Peyer's patch (tissue), 4 donors: ENCODE data around the gene ITFG2. TPM values are rescaled to one million over a fixed set of nuclear protein-coding genes. Genes with fewer than 3 reads are reported as not detected.
A peak's percentile ranks its signal among the peaks of the same experiment; 100 is the strongest.

Experiments
- DNase-seq, 3 donors: peaks; one replicate each; pipeline ENCODE4 v3.0.0-alpha.2; 2017 to 2019
- H3K27ac ChIP-seq, 4 donors: fragments of 200-600 bp; sonication (generic); one replicate each; pipeline ENCODE4 v1.5.1; 2016 to 2019
- H3K27me3 ChIP-seq, 2 donors: fragments of 200-600 bp; sonication (generic); one replicate each; pipeline ENCODE4 v1.5.1; 2019
- H3K36me3 ChIP-seq, 3 donors: fragments of 200-600 bp; sonication (generic); one replicate each; pipeline ENCODE4 v1.5.1; 2016 to 2019
- H3K4me1 ChIP-seq, 4 donors: fragments of 200-600 bp; sonication (generic); one replicate each; pipeline ENCODE4 v1.5.1; 2016 to 2019
- H3K4me3 ChIP-seq, 4 donors: fragments of 200-600 bp; sonication (generic); 1 replicate in 3 of 4; 2 replicates in 1 of 4; pipeline ENCODE4 v1.5.1; 2016 to 2019; ENCODE audit warnings: mild to moderate bottlenecking in 1 of 4
- H3K9me3 ChIP-seq, 4 donors: fragments of 200-600 bp; sonication (generic); one replicate each; pipeline ENCODE4 v1.5.1; 2016 to 2019; ENCODE audit warnings: mild to moderate bottlenecking in 1 of 4
- CTCF ChIP-seq, 6 experiments: fragments of 450-650 bp in 4 of 6; fragments of 200-600 bp in 2 of 6; sonication (generic) in 1 of 6; IDR thresholded peaks; one replicate each; pipeline ENCODE4 v1.5.1; 2017 to 2019; ENCODE audit warnings: antibody characterized with exemption in 6 of 6, mild to moderate bottlenecking in 3 of 6, moderate library complexity in 1 of 6
- POLR2A ChIP-seq, 2 donors: fragments of 450-650 bp; IDR thresholded peaks; one replicate each; pipeline ENCODE4 v1.5.1; 2017; ENCODE audit warnings: antibody characterized with exemption in 2 of 2, mild to moderate bottlenecking in 2 of 2, moderate library complexity in 2 of 2
- total RNA-seq, 4 donors: library from RNA; depleted of rRNA; stranded (reverse); fragments of >200 nt; gene quantifications; one replicate each; pipeline ENCODE4 v1.1.0, GENCODE V29; 2016

ITFG2 gene
- total RNA-seq, 4 donors from 2014 or later = 50.8 to 119 (median 102) TPM

GRCh38 chr12:2855546-2855945, 43.1 kb downstream of the ITFG2 start:
- Histone ChIP-seq H3K4me3 (no peak overlapping the region), H3K4me1 (peaks cover 0 to 23% (median 0%) of the 10 kb centered on the region in 4 donors), H3K27ac (peak overlapping the region in 3 of 4 donors; percentile 16 to 85 (median 76)), H3K9me3 (no peaks in the 10 kb centered on the region), H3K27me3 (no peaks in the 10 kb centered on the region), H3K36me3 (no peaks in the 10 kb centered on the region)
- no peak for DNase-seq
- TF ChIP-seq POLR2A (IDR thresholded peaks at IDR 0.05) = no peak
- no peak for TF ChIP-seq CTCF (IDR thresholded peaks at IDR 0.05)

GRCh38 chr12:2856051-2856450, 43.6 kb downstream of the ITFG2 start:
- no peak for DNase-seq
- H3K36me3 ChIP-seq = no peaks in the 10 kb centered on the region

GRCh38 chr12:2857021-2857431, 44.6 kb downstream of the ITFG2 start, which contains the start of gene TEX52:
TSS of gene TEX52 (minus strand) at chr12:2857039. CDS start at chr12:2857026, 13 bp downstream.
- Histone ChIP-seq H3K27ac (no peak within 1 kb of the TSS), H3K36me3 (no peaks in the 10 kb centered on the region), H3K4me1 (peaks cover 0 to 23% (median 0%) of the 10 kb centered on the region in 4 donors), H3K27me3 (no peaks in the 10 kb centered on the region), H3K4me3 (no peak within 1 kb of the TSS), H3K9me3 (no peaks in the 10 kb centered on the region)
- TF ChIP-seq CTCF (IDR thresholded peaks at IDR 0.05) (no peak), POLR2A (IDR thresholded peaks at IDR 0.05) (no peak)
- DNase-seq = no peak

More at GRCh38 chr12:2856051-2856450, 43.6 kb downstream of the ITFG2 start:
- TF ChIP-seq POLR2A (IDR thresholded peaks at IDR 0.05) (no peak), CTCF (IDR thresholded peaks at IDR 0.05) (no peak)
- peaks cover 0 to 23% (median 0%) of the 10 kb centered on the region in 4 donors for H3K4me1 ChIP-seq
- H3K4me3 ChIP-seq = no peak overlapping the region
- no peak overlapping the region for H3K27ac ChIP-seq
- no peaks in the 10 kb centered on the region for H3K9me3 ChIP-seq
- H3K27me3 ChIP-seq = no peaks in the 10 kb centered on the region

GRCh38 chr12:2857576-2857975, 45.1 kb downstream of the ITFG2 start:
- Histone ChIP-seq H3K9me3 (no peaks in the 10 kb centered on the region), H3K36me3 (no peaks in the 10 kb centered on the region), H3K27me3 (no peaks in the 10 kb centered on the region), H3K4me3 (no peak overlapping the region), H3K27ac (no peak overlapping the region), H3K4me1 (peaks cover 0 to 23% (median 0%) of the 10 kb centered on the region in 4 donors)
- TF ChIP-seq POLR2A (IDR thresholded peaks at IDR 0.05) (no peak), CTCF (IDR thresholded peaks at IDR 0.05) (no peak)
- no peak for DNase-seq

GRCh38 chr12:2858334-2858733, 45.9 kb downstream of the ITFG2 start:
- no peak for TF ChIP-seq CTCF (IDR thresholded peaks at IDR 0.05)
- Histone ChIP-seq H3K27me3 (no peaks in the 10 kb centered on the region), H3K4me1 (peaks cover 0 to 23% (median 0%) of the 10 kb centered on the region in 4 donors), H3K27ac (no peak overlapping the region), H3K36me3 (no peaks in the 10 kb centered on the region), H3K9me3 (no peaks in the 10 kb centered on the region), H3K4me3 (no peak overlapping the region)
- no peak for DNase-seq
